Activated CD8-positive, alpha-beta T cell treated with anti-CD3 and anti-CD28 coated beads for 36 hours (primary cell): ENCODE measurements around the gene CTNNAL1. TPM values are rescaled to one million over a fixed set of nuclear protein-coding genes. Genes with fewer than 3 reads are reported as not detected.
"Not testable (repeated sequence)": the region's sequence is repeated elsewhere in the genome, so short reads cannot be mapped to it uniquely, and the experiment has no call there.

ENCODE experiments used
- ATAC-seq: fragments of 200-7000 bp; cut with Tn5 transposase; one replicate; pipeline ENCODE4 v1.10.0; 2021; ENCODE audit warnings: mild to moderate bottlenecking, moderate library complexity
- CTCF ChIA-PET: fragments of 350-600 bp; sonication (Branson Sonifier 250); formaldehyde crosslinking; loops from one replicate; lab custom pipeline; 2021; ENCODE audit warnings: antibody characterized with exemption; lab: Charles Lee
- POLR2A ChIA-PET: fragments of 350-600 bp; sonication (Branson Sonifier 250); formaldehyde crosslinking; loops from one replicate; lab custom pipeline; 2021; ENCODE audit warnings: antibody characterized with exemption; lab: Charles Lee
- DNase-seq: peaks from one replicate; pipeline ENCODE4 v3.0.0-alpha.2; 2020
- H3K27ac Mint-ChIP-seq: one replicate; pipeline ENCODE4 v1.8.0; 2021; ENCODE audit warnings: mild to moderate bottlenecking, mixed read lengths
- H3K27me3 Mint-ChIP-seq: one replicate; pipeline ENCODE4 v1.8.0; 2021; ENCODE audit warnings: mixed read lengths
- H3K36me3 Mint-ChIP-seq: one replicate; pipeline ENCODE4 v1.8.0; 2021; ENCODE audit warnings: low read depth, mixed read lengths
- H3K4me1 Mint-ChIP-seq: one replicate; pipeline ENCODE4 v1.8.0; 2021; ENCODE audit warnings: low read depth, mixed read lengths
- H3K4me3 Mint-ChIP-seq: one replicate; pipeline ENCODE4 v1.8.0; 2021; ENCODE audit warnings: mild to moderate bottlenecking, moderate library complexity, mixed read lengths
- H3K9me3 Mint-ChIP-seq: one replicate; pipeline ENCODE4 v1.8.0; 2021; ENCODE audit warnings: mixed read lengths
- CTCF ChIP-seq: fragments of 200-600 bp; IDR thresholded peaks from one replicate; pipeline ENCODE4 v1.8.0; 2022; ENCODE audit warnings: antibody characterized with exemption, mild to moderate bottlenecking
- intact Hi-C: fragments of 100-400 bp; cut with micrococcal nuclease; formaldehyde crosslinking; loops from one replicate; pipeline ENCODE4 v1.10.0; 2022
- total RNA-seq, 2 experiments: library from RNA; stranded (reverse); gene quantifications; one replicate each; pipeline ENCODE4 v1.2.3, GENCODE V29; 2021

CTNNAL1 gene
- 10 to 100 TPM; 24.1 to 26.0 TPM for total RNA-seq

- H3K4me1 Mint-ChIP-seq = peaks cover 25% of the 10 kb centered on the region
- DNase-seq (peak; percentile 90), ATAC-seq (peak; percentile 91)
- H3K27ac Mint-ChIP-seq = peak within 1 kb of the TSS; percentile 85
- intact Hi-C loops = loop anchor here (5.0 kb wide), 1 partner anchor 99 kb away; no protein-coding TSS in a partner anchor
- CTCF ChIA-PET = no interaction called here
- TF ChIP-seq CTCF = no peak
- H3K27me3 Mint-ChIP-seq = no peaks in the 10 kb centered on the region
- POLR2A ChIA-PET = interaction anchor here (1.4 to 1.5 kb wide), 2 partner anchors 33 to 85 kb away, joined by 3 read pairs; no protein-coding TSS in a partner anchor
- no peaks in the 10 kb centered on the region for H3K36me3 Mint-ChIP-seq
- H3K4me3 Mint-ChIP-seq = peak within 1 kb of the TSS; percentile 91
- H3K9me3 Mint-ChIP-seq = no peaks in the 10 kb centered on the region
Observed at GRCh38 chr9:109012876-109013678, at the start of gene CTNNAL1. Gene CTNNAL1, minus strand, starts transcription at chr9:109013499. Its CDS starts 57 bp downstream, at chr9:109013442.

GRCh38 chr9:109062543-109062942 is 49.2 kb upstream of the CTNNAL1 start:
- ChIA-PET CTCF (no interaction called here), POLR2A (no interaction called here)
- Mint-ChIP-seq H3K27ac (no peak overlapping the region), H3K4me1 (no peaks in the 10 kb centered on the region), H3K27me3 (no peaks in the 10 kb centered on the region), H3K4me3 (no peak overlapping the region), H3K36me3 (peaks cover 25% of the 10 kb centered on the region), H3K9me3 (no peaks in the 10 kb centered on the region)
- TF ChIP-seq CTCF = no peak
- DNase-seq = no peak
- intact Hi-C loops = no loop called here
- ATAC-seq = no peak

- Mint-ChIP-seq H3K4me3 (no peak overlapping the region), H3K9me3 (no peaks in the 10 kb centered on the region), H3K27ac (no peak overlapping the region), H3K4me1 (no peaks in the 10 kb centered on the region), H3K27me3 (no peaks in the 10 kb centered on the region), H3K36me3 (peaks cover 25% of the 10 kb centered on the region)
- ChIA-PET CTCF (interaction anchor here (1.2 kb wide), 1 partner anchor 19 kb away, joined by 4 read pairs; no protein-coding TSS in a partner anchor), POLR2A (no interaction called here)
- ATAC-seq (no peak), DNase-seq (no peak)
- TF ChIP-seq CTCF = no peak
- intact Hi-C loops = no loop called here
Observed at GRCh38 chr9:109060191-109060590, 46.9 kb upstream of the CTNNAL1 start.

- H3K36me3 Mint-ChIP-seq = peaks cover 36% of the 10 kb centered on the region
- H3K4me1 Mint-ChIP-seq, POLR2A ChIA-PET, H3K9me3 Mint-ChIP-seq, DNase-seq, H3K27me3 Mint-ChIP-seq, H3K4me3 Mint-ChIP-seq, intact Hi-C loops, ATAC-seq, H3K27ac Mint-ChIP-seq: not testable (repeated sequence)
- CTCF ChIA-PET = interaction anchor here (1.0 kb wide), 1 partner anchor 349 kb away, joined by 3 read pairs; no protein-coding TSS in a partner anchor
Observed at GRCh38 chr9:109053121-109053520, 39.8 kb upstream of the CTNNAL1 start.

GRCh38 chr9:109052416-109052815 is 39.1 kb upstream of the CTNNAL1 start:
- intact Hi-C loops = no loop called here
- DNase-seq (no peak), ATAC-seq (no peak)
- Mint-ChIP-seq H3K9me3 (no peaks in the 10 kb centered on the region), H3K4me3 (no peak overlapping the region), H3K4me1 (peaks cover 1% of the 10 kb centered on the region), H3K27me3 (no peaks in the 10 kb centered on the region), H3K36me3 (peaks cover 41% of the 10 kb centered on the region), H3K27ac (no peak overlapping the region)
- POLR2A ChIA-PET = no interaction called here
- CTCF ChIA-PET = interaction anchor here (1.0 kb wide), 1 partner anchor 349 kb away, joined by 3 read pairs; no protein-coding TSS in a partner anchor
- no peak for TF ChIP-seq CTCF
